ENCODE data around the gene NAPG. TPM values are rescaled to one million over a fixed set of nuclear protein-coding genes. Genes with fewer than 3 reads are reported as not detected.

NAPG gene
- polyA plus RNA-seq, 3 donors = 6.7 to 12.4 (median 11.7) TPM

Other genes starting within 250 kb of the NAPG start
- 100 to 1,000 TPM in 1 of 3 donors, 10 to 100 TPM in 2; 28.9 to 400 (median 45.9) TPM for gene APCDD1, start 71.4 kb upstream of the NAPG start, polyA plus RNA-seq